ENCODE results near the gene RELL2. TPM values are rescaled to one million over a fixed set of nuclear protein-coding genes. Genes with fewer than 3 reads are reported as not detected.
A peak's percentile ranks its signal among the peaks of the same experiment; 100 is the strongest.

The RELL2 gene
- total RNA-seq, 1 donor from 2014 or later: 7.3 TPM

DNA sequence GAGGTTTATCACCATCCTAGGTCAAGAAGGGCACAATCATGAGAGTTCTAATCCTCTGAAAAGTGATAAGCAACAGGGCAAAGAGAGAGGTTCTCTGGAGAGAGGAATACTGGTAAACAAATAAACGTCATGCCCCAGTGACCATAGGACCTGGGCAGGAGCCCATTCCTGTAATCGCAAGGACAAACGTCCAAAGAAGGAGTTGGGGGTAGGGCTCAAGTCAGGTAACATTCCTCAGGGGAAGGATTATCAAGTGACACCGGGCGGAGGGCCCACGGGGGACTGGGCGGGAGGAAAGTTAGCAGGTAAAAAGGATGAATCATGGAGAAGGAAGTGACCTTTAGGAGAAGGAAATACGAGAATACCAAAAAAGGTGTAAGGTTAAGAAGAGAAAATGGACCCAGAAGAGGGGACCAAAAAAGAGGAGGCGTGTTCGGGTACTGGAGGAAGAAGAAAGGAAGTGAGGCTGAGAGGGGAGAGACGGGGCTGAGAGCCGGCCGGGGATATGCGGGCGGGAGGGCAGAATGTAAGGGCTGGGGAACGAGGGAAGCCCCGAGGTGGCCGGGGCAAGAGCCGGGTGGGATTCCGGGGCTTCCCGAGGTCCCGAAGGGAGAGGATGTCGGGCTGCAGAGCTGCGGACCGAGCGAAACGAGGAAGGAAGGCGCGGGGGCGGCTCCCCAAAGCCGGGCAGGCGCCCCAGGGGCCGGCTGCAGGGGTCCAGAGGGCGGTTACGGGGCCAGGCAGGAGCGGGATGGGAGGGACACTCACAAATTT lies 18.6 kb upstream of the RELL2 start:
- no peak for DNase-seq (ENCODE audit: low spot score in 2 of 2)

DNA sequence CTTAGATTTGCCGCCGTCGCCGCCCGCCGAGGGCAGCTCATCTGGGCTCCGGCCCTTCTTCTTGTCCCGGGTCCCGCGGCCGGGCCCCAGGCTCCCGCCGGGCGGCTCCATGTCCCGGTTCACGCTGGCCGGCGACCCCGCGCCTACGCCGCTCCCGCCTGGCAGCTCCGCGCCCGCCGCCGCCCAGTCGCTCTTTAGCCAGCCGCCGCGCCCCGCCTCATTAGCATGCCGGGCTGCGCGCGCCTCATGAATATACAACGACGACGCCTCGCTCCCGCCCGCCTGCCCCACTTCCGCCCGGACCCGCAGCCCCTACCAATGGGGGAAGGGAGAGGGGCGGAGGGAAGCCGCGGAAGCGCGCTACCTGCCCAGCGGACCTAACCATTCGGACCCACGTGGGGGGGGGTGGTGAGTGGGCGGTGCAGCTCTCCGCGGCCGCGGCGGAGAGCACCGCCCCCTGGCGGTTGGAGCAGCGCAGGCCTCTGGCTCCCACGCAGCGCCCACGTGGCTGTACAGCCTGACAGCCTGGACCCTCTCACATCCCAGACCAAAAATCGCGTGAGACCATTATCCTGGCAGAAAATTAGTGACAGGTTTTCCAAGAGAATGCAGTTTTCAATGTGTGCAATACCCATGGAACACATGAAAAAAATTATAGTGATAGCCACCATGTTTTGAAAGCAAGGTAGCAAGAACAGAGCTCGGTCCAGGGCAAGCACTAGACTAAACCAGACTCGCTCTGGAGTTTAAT lies 17.8 kb upstream of the RELL2 start, which contains the start of gene DIAPH1:
Gene DIAPH1 (minus strand): TSS at position 197 of the 751 bp plus-strand sequence. CDS start 86 bp downstream, at position 111.
- no peak for FAIRE-seq
- DNase-seq (ENCODE audit: low spot score in 2 of 2): peak; percentile 87 to 90

More for the DNA sequence above, 18.6 kb upstream of the RELL2 start:
- no peak for FAIRE-seq

- FAIRE-seq: no peak
Observed at GRCh38 chr5:141623186-141623585, 13.6 kb upstream of the RELL2 start.

DNA sequence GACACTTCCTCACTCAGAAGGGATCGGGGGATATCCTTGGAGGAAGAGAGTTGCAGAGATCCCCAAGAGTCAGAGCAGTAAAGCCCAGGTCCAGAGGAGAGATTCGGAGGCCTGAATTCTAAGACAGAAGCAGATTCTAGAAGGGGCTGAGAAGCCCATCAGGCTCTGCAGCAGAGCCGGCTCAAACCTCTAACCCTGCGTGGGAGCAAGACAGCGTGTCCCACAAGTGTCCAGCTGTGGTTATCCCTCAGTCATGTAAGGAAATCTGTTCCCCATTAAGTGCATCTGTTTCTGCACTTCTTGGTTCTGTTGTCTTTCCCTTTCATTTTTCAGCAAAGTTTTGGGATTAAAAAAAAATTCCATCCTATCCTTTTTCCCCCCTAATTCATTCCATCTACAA lies 13.2 kb upstream of the RELL2 start:
- FAIRE-seq (no peak), DNase-seq (ENCODE audit: low spot score in 2 of 2) (no peak)

More at GRCh38 chr5:141623186-141623585, 13.6 kb upstream of the RELL2 start:
- no peak for DNase-seq (ENCODE audit: low spot score in 2 of 2)

DNA sequence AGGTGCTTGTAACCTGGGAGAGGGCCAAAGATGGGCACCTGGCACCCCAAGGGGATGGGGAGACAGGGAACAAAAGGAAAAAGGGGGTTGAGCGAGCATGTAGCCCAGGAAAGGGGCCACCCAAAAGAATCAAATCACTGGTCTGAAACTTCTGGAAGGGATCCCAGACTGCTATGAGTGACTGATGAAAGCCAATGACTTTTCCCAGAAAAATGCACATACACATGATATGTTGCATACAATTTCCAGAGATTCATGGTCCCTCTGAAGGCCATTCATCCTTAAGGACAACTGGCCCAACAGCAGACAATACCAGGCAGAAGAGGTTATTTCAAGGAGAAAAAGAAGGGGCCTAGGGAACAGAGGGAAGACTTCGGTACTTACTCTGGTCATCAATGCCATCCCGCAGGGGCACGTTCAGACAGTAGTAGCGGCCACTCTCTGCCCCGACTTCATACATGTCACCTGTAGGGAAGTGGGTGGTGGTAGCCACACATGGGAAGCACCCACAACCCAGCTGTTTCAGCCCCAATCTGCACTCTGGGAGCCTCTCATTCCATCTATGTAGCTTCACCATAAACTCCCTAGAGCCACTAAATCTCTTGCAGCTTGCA lies 8.5 kb upstream of the RELL2 start:
- no peak for FAIRE-seq

DNA sequence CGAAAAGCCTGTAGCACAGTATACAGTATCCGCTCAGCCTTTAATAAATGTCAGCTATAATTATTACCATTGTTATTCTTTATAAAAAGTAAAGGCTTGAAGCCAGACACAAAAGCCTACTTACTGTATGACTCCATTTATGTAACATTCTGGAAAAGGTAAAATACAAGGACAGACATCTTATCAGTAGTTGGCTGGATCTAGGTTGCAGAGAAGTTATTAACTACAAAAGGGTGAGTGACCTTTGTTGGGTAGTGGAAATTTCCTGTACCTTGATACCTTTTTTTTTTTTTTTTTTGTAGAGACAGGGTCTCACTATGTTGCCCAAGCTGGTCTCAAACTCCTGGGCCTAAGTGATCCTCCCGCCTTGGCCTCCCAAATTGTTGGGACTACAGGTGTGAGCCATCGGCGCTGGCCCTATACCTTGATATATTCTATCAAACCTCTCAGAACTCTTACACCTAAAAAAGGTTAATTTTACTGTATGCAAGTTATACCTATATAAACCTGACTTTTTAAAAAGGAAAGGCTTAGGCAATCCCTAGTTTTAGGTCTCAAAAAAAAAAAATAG lies 6.1 kb upstream of the RELL2 start:
- FAIRE-seq: no peak
- no peak for DNase-seq (ENCODE audit: low spot score in 2 of 2)

More for the DNA sequence above, 8.5 kb upstream of the RELL2 start:
- DNase-seq (ENCODE audit: low spot score in 2 of 2): no peak

GRCh38 chr5:141632650-141633049 lies 4.1 kb upstream of the RELL2 start:
- DNase-seq (ENCODE audit: low spot score in 2 of 2) (no peak), FAIRE-seq (no peak)

- no peak for DNase-seq (ENCODE audit: low spot score in 2 of 2)
- FAIRE-seq: no peak
Observed at GRCh38 chr5:141633871-141634561, 2.8 kb upstream of the RELL2 start.

GRCh38 chr5:141634720-141635119 lies 2.1 kb upstream of the RELL2 start:
- no peak for FAIRE-seq

DNA sequence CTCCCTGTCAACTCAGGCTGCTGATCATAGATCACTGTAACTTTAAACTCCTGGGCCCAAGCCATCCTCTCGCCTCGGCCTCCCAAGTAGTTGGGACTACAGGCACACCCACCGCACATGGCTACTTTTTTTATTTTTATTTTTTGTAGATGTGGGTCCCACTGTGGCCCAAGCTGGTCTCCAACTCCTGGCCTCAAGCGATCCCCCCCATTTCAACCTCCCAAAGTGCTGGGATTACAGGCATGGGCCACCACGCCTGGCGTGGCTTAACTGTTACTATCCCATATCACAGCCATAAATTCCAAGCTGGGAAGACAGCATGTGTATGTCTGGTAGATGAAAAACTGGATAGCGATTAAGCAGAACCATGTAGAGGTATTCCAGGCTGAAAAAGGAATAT lies 1.2 kb upstream of the RELL2 start:
- DNase-seq (ENCODE audit: low spot score in 2 of 2) (no peak), FAIRE-seq (no peak)

More at GRCh38 chr5:141634720-141635119, 2.1 kb upstream of the RELL2 start:
- no peak for DNase-seq (ENCODE audit: low spot score in 2 of 2)

- DNase-seq (ENCODE audit: low spot score in 2 of 2): no peak
- no peak for FAIRE-seq
Observed at GRCh38 chr5:141636106-141636412, 738 bp upstream of the RELL2 start.

GRCh38 chr5:141637123-141637766 lies 448 bp downstream of the RELL2 start:
- DNase-seq (ENCODE audit: low spot score in 2 of 2) (peak in 1 of 2 donors; percentile 60), FAIRE-seq (no peak)

- DNase-seq (ENCODE audit: low spot score in 2 of 2): peak in 1 of 2 donors; percentile 54
- FAIRE-seq: no peak
Observed at GRCh38 chr5:141637767-141638419, 1.1 kb downstream of the RELL2 start.

DNA sequence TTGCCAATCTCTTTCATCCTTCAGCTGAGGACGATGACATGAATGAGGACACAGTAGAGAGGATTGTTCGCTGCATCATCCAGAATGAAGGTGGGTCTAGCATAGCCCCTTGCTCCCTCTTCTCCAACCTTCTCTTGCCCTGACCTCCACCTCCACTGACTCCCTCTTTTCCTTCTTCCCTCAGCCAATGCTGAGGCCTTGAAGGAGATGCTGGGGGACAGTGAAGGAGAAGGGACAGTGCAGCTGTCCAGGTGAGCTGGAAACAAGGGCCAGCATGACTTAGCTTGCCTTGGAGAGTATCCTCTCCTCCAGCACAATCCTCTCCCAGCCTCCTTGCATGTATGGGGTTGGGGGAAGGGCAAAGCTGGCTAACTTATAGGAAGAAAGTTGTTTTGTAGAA lies 2.0 kb downstream of the RELL2 start:
- no peak for FAIRE-seq
- DNase-seq (ENCODE audit: low spot score in 2 of 2): no peak

DNA sequence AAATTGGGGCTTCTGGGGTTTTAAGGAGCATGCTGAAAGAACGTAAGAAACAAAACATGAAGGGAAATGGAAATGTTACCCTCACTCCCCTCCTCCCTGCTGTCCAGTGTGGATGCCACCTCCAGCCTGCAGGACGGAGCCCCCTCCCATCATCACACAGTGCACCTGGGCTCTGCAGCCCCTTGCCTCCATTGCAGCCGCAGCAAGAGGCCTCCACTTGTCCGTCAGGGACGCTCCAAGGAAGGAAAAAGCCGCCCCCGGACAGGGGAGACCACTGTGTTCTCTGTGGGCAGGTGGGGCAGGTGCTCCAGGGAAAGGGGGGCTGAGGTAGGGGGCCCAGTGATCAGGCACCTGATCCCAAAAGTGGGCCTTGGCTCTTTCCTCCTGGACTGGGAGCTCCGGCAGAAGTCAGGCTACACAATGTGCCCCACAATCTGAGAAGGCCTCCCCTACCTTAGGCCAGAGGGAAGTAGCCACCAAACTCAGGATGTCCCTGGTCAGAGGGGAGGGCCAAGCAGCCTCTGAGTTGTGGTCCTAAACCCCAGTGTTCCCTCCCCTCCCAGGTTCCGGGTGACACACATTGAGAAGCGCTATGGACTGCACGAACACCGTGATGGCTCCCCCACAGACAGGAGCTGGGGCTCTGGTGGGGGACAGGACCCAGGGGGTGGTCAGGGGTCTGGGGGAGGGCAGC lies 2.7 kb downstream of the RELL2 start:
- DNase-seq (ENCODE audit: low spot score in 2 of 2) (no peak), FAIRE-seq (no peak)

DNA sequence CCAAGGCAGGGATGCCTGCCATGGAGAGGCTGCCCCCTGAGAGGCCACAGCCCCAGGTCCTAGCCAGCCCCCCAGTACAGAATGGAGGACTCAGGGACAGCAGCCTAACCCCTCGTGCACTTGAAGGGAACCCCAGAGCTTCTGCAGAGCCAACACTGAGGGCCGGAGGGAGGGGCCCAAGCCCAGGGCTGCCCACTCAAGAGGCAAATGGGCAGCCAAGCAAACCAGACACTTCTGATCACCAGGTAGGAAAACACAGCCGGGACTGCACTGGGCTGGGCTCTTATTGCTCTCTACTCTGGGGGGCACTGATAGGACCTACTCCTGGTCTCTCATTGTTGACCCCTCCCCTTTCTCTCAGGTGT lies 3.2 kb downstream of the RELL2 start:
- DNase-seq (ENCODE audit: low spot score in 2 of 2) (no peak), FAIRE-seq (no peak)

GRCh38 chr5:141640698-141641097 lies 3.9 kb downstream of the RELL2 start:
- DNase-seq (ENCODE audit: low spot score in 2 of 2) (no peak), FAIRE-seq (no peak)

DNA sequence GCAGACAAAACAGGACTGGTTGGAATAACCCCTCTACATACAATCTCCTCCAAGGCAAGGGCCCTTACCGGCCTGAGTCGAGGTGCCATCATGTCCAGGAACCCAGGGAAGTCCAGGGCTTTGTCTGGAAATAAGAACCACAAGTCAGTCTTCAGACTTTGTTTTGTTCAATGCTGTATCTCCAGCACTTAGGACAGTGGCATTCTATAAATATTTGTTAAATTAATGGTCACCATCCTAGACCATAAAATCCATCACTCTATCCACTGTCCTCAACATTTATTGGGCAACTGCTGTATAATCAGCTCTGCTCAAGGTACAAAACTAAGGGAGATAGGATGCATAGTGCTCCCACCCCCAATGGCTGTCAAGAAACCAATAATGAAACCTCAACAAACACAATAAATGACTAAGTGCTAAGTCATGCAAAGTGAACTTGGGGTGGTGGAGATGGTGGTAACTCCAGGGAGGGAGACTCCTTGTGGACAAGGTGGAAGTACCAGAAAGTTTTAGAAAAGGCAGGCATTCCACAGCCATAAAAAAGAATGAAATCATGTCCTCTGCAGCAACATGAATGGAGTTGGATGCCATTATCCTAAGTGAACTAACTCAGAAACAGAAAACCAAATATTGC lies 5.0 kb downstream of the RELL2 start:
- DNase-seq (ENCODE audit: low spot score in 2 of 2) (no peak), FAIRE-seq (no peak)
